BLaER1 treated with 17β-estradiol and CSF1 and Interleukin-3, amounts not matched to agents 10 nM and 100 nM (cell line): ENCODE data around the gene MEIS2.

ENCODE experiments used
- H3K27ac ChIP-seq, 11 experiments: shearing (Covaris generic); formaldehyde crosslinking; 2 replicates each; pipeline ENCODE4 v1.8.1; 2022
- H3K27me3 ChIP-seq, 11 experiments: shearing (Covaris generic); formaldehyde crosslinking; 2 replicates each; pipeline ENCODE4 v1.8.1; 2022
- H3K36me3 ChIP-seq, 11 experiments: shearing (Covaris generic); formaldehyde crosslinking; 2 replicates each; pipeline ENCODE4 v1.8.1; 2022
- H3K4me1 ChIP-seq, 10 experiments: shearing (Covaris generic); formaldehyde crosslinking; 2 replicates each; pipeline ENCODE4 v1.8.1; 2022
- H3K4me2 ChIP-seq, 11 experiments: shearing (Covaris generic); formaldehyde crosslinking; 2 replicates each; pipeline ENCODE4 v1.8.1; 2022
- H3K4me3 ChIP-seq, 10 experiments: shearing (Covaris generic); formaldehyde crosslinking; 2 replicates each; pipeline ENCODE4 v1.8.1; 2022
- H3K9ac ChIP-seq, 11 experiments: shearing (Covaris generic); formaldehyde crosslinking; 2 replicates each; pipeline ENCODE4 v1.8.1; 2022
- H3K9me3 ChIP-seq, 11 experiments: shearing (Covaris generic); formaldehyde crosslinking; replicated peaks in 1 of 11; 2 replicates each; pipeline ENCODE4 v1.8.1; 2022
- H4K20me1 ChIP-seq, 11 experiments: shearing (Covaris generic); formaldehyde crosslinking; 2 replicates each; pipeline ENCODE4 v1.8.1; 2022
- Cebpa-rat ChIP-seq, 11 experiments: shearing (Covaris generic); IDR thresholded peaks; 2 replicates each; pipeline ENCODE4 v1.8.1; 2022

The MEIS2 gene

GRCh38 chr15:37135225-37135624 is 34.9 kb upstream of the MEIS2 start:
- H3K27ac ChIP-seq, result no peak overlapping the region
- no peak for TF ChIP-seq Cebpa-rat (IDR thresholded peaks at IDR 0.05)
- no peak overlapping the region for H3K4me2 ChIP-seq

GRCh38 chr15:37134699-37135131 is 34.4 kb upstream of the MEIS2 start:
- TF ChIP-seq Cebpa-rat (IDR thresholded peaks at IDR 0.05), result no peak
- no peaks in the 10 kb centered on the region for H3K9me3 ChIP-seq
- H3K27ac ChIP-seq, result no peak overlapping the region
- H3K36me3 ChIP-seq, result no peaks in the 10 kb centered on the region
- H3K9ac ChIP-seq, result no peak overlapping the region
- no peak overlapping the region for H3K4me2 ChIP-seq
- H3K27me3 ChIP-seq, result no peaks in the 10 kb centered on the region
- H4K20me1 ChIP-seq, result no peaks in the 10 kb centered on the region
- H3K4me1 ChIP-seq, result peaks cover 0 to 4% (median 0%) of the 10 kb centered on the region in 10 experiments; a peak in 1 of 20 replicates
- H3K4me3 ChIP-seq, result no peak overlapping the region

More at GRCh38 chr15:37135225-37135624, 34.9 kb upstream of the MEIS2 start:
- Histone ChIP-seq H4K20me1 (no peaks in the 10 kb centered on the region), H3K36me3 (no peaks in the 10 kb centered on the region), H3K9ac (no peak overlapping the region), H3K9me3 (no peaks in the 10 kb centered on the region), H3K4me3 (no peak overlapping the region), H3K27me3 (no peaks in the 10 kb centered on the region), H3K4me1 (peaks cover 0 to 4% (median 0%) of the 10 kb centered on the region in 10 experiments; a peak in 1 of 20 replicates)

- H4K20me1 ChIP-seq, result no peaks in the 10 kb centered on the region
- H3K36me3 ChIP-seq, result no peaks in the 10 kb centered on the region
- H3K9me3 ChIP-seq, result no peaks in the 10 kb centered on the region
- no peak for TF ChIP-seq Cebpa-rat (IDR thresholded peaks at IDR 0.05)
- peaks cover 0 to 4% (median 0%) of the 10 kb centered on the region in 10 experiments; a peak in 1 of 20 replicates for H3K4me1 ChIP-seq
- H3K27me3 ChIP-seq, result no peaks in the 10 kb centered on the region
- H3K4me2 ChIP-seq, result no peak overlapping the region
- H3K27ac ChIP-seq, result no peak overlapping the region
- no peak overlapping the region for H3K4me3 ChIP-seq
- H3K9ac ChIP-seq, result no peak overlapping the region
These were observed 33.9 kb upstream of the MEIS2 start for GRCh38 chr15:37134244-37134643.

- Histone ChIP-seq H4K20me1 (no peaks in the 10 kb centered on the region), H3K27me3 (no peaks in the 10 kb centered on the region), H3K4me2 (no peak overlapping the region), H3K27ac (no peak overlapping the region), H3K4me1 (peaks cover 0 to under 1% (median 0%) of the 10 kb centered on the region in 10 experiments; a peak in 1 of 20 replicates), H3K36me3 (no peaks in the 10 kb centered on the region), H3K9ac (no peak overlapping the region), H3K4me3 (no peak overlapping the region), H3K9me3 (no peaks in the 10 kb centered on the region)
- TF ChIP-seq Cebpa-rat (IDR thresholded peaks at IDR 0.05), result no peak
These were observed 33.3 kb upstream of the MEIS2 start for GRCh38 chr15:37133602-37134001.

- H3K4me3 ChIP-seq, result no peak overlapping the region
- H3K9ac ChIP-seq, result no peak overlapping the region
- no peaks in the 10 kb centered on the region for H3K27me3 ChIP-seq
- H3K4me1 ChIP-seq, result no peaks in the 10 kb centered on the region
- H3K9me3 ChIP-seq, result no peaks in the 10 kb centered on the region
- no peaks in the 10 kb centered on the region for H3K36me3 ChIP-seq
- H4K20me1 ChIP-seq, result no peaks in the 10 kb centered on the region
- no peak for TF ChIP-seq Cebpa-rat (IDR thresholded peaks at IDR 0.05)
- H3K4me2 ChIP-seq, result no peak overlapping the region
- H3K27ac ChIP-seq, result no peak overlapping the region
These were observed 32.6 kb upstream of the MEIS2 start for GRCh38 chr15:37132826-37133417.

- H3K27me3 ChIP-seq, result no peaks in the 10 kb centered on the region
- no peaks in the 10 kb centered on the region for H4K20me1 ChIP-seq
- no peak overlapping the region for H3K9ac ChIP-seq
- H3K9me3 ChIP-seq, result no peaks in the 10 kb centered on the region
- no peak overlapping the region for H3K27ac ChIP-seq
- H3K36me3 ChIP-seq, result no peaks in the 10 kb centered on the region
- no peak overlapping the region for H3K4me2 ChIP-seq
- no peaks in the 10 kb centered on the region for H3K4me1 ChIP-seq
- no peak overlapping the region for H3K4me3 ChIP-seq
- TF ChIP-seq Cebpa-rat (IDR thresholded peaks at IDR 0.05), result no peak
These were observed 31.3 kb upstream of the MEIS2 start for GRCh38 chr15:37131621-37132020.

GRCh38 chr15:37130356-37130755 is 30.0 kb upstream of the MEIS2 start:
- H3K9me3 ChIP-seq, result no peaks in the 10 kb centered on the region
- H3K27me3 ChIP-seq, result no peaks in the 10 kb centered on the region
- no peaks in the 10 kb centered on the region for H4K20me1 ChIP-seq
- H3K4me1 ChIP-seq, result no peaks in the 10 kb centered on the region
- H3K9ac ChIP-seq, result no peak overlapping the region
- TF ChIP-seq Cebpa-rat (IDR thresholded peaks at IDR 0.05), result no peak
- no peak overlapping the region for H3K4me2 ChIP-seq
- no peaks in the 10 kb centered on the region for H3K36me3 ChIP-seq
- H3K27ac ChIP-seq, result no peak overlapping the region
- H3K4me3 ChIP-seq, result no peak overlapping the region

GRCh38 chr15:37125143-37125542 is 24.8 kb upstream of the MEIS2 start:
- Histone ChIP-seq H3K9me3 (no peaks in the 10 kb centered on the region), H3K4me2 (no peak overlapping the region), H3K36me3 (no peaks in the 10 kb centered on the region), H3K27ac (no peak overlapping the region), H3K4me1 (no peaks in the 10 kb centered on the region), H3K27me3 (no peaks in the 10 kb centered on the region), H4K20me1 (no peaks in the 10 kb centered on the region), H3K4me3 (no peak overlapping the region), H3K9ac (no peak overlapping the region)
- TF ChIP-seq Cebpa-rat (IDR thresholded peaks at IDR 0.05), result no peak

- Histone ChIP-seq H3K4me3 (no peak overlapping the region), H3K4me1 (no peaks in the 10 kb centered on the region), H3K4me2 (no peak overlapping the region), H3K9ac (no peak overlapping the region), H3K36me3 (no peaks in the 10 kb centered on the region), H3K27me3 (no peaks in the 10 kb centered on the region), H3K9me3 (no peaks in the 10 kb centered on the region), H4K20me1 (no peaks in the 10 kb centered on the region), H3K27ac (no peak overlapping the region)
- no peak for TF ChIP-seq Cebpa-rat (IDR thresholded peaks at IDR 0.05)
These were observed 24.0 kb upstream of the MEIS2 start for GRCh38 chr15:37124331-37124730.

- Histone ChIP-seq H3K4me1 (no peaks in the 10 kb centered on the region), H3K27ac (no peak overlapping the region), H3K4me2 (no peak overlapping the region), H3K36me3 (no peaks in the 10 kb centered on the region), H3K9me3 (no peaks in the 10 kb centered on the region), H3K27me3 (no peaks in the 10 kb centered on the region), H3K9ac (no peak overlapping the region), H3K4me3 (no peak overlapping the region), H4K20me1 (no peaks in the 10 kb centered on the region)
- no peak for TF ChIP-seq Cebpa-rat (IDR thresholded peaks at IDR 0.05)
These were observed 22.4 kb upstream of the MEIS2 start for GRCh38 chr15:37122703-37123102.
